Activated T-cell treated with anti-CD3 and anti-CD28 coated beads, Interleukin-2, amount 50 U/mL, for 4 hours (primary cell): Measurements from ENCODE around the gene PAPPA2. TPM values are rescaled to one million over a fixed set of nuclear protein-coding genes. Genes with fewer than 3 reads are reported as not detected.

Source experiments
- ATAC-seq, 2 donors: fragments of 200-7000 bp; cut with Tn5 transposase; one replicate each; pipeline ENCODE4 v1.10.0; 2021
- DNase-seq: peaks from one replicate; pipeline ENCODE4 v3.0.0-alpha.2; 2020
- H3K27me3 Mint-ChIP-seq: one replicate; pipeline ENCODE4 v1.8.0; 2021; ENCODE audit warnings: low read depth, mixed read lengths
- H3K36me3 Mint-ChIP-seq: one replicate; pipeline ENCODE4 v1.8.0; 2022; ENCODE audit warnings: mixed read lengths; ENCODE audit not compliant: insufficient read depth
- H3K4me1 Mint-ChIP-seq: one replicate; pipeline ENCODE4 v1.8.0; 2021; ENCODE audit warnings: low read depth, mixed read lengths
- H3K4me3 Mint-ChIP-seq: one replicate; pipeline ENCODE4 v1.8.0; 2021; ENCODE audit warnings: mild to moderate bottlenecking, moderate library complexity, mixed read lengths
- H3K9me3 Mint-ChIP-seq: one replicate; pipeline ENCODE4 v1.8.0; 2021; ENCODE audit warnings: mixed read lengths
- total RNA-seq, 3 donors: library from RNA; stranded (reverse); gene quantifications; one replicate each; pipeline ENCODE4 v1.2.1, GENCODE V29; 2021

PAPPA2 gene
- total RNA-seq, 3 donors from 2014 or later: 0.05 TPM; not detected in 2

DNA sequence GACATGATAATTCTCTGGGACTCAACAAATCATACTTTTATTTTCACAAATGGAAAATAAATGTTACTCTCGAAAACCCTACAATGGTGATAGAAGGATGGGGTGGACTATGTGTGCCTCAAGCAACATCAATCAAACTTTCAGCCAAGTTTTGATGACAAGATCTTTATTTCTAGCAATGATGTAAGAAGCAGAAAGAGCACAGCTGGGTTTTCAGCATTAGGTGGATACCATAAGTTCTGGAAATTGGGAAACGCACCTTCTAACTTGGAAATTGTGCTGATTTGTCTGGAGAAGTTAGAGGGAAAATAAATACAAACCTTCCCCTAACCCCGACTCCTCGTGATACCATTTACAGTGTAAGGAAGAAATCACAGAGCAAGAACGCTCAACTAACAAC, 320.3 kb downstream of the PAPPA2 start:
- DNase-seq (no peak), ATAC-seq (no peak)
- H3K36me3 Mint-ChIP-seq: no peaks in the 10 kb centered on the region
- H3K9me3 Mint-ChIP-seq: no peaks in the 10 kb centered on the region
- H3K4me1 Mint-ChIP-seq: no peaks in the 10 kb centered on the region
- H3K4me3 Mint-ChIP-seq: no peak overlapping the region
- H3K27me3 Mint-ChIP-seq: no peaks in the 10 kb centered on the region

DNA sequence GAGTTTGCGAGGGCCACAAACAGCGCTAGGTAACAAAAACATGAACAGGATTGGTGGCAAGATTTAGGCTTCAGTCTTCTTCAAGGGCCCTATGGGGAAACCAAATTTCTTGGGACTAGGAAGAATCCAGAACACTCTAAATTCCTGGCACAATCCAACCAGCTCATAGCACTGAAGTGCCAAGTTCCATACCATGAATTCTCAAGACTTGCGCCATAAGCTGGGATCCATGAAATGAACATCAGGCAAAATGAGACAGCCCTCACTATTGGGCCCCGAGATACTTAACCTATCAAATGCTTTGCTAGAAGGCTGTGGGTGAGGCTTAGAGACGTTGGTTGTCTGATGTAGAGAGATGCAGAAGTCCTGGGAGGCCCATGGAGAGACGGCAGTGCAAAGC, 322.1 kb downstream of the PAPPA2 start:
- no peak for DNase-seq
- Mint-ChIP-seq H3K36me3 (no peaks in the 10 kb centered on the region), H3K27me3 (no peaks in the 10 kb centered on the region), H3K4me3 (no peak overlapping the region), H3K4me1 (no peaks in the 10 kb centered on the region), H3K9me3 (no peaks in the 10 kb centered on the region)
- no peak for ATAC-seq

DNA sequence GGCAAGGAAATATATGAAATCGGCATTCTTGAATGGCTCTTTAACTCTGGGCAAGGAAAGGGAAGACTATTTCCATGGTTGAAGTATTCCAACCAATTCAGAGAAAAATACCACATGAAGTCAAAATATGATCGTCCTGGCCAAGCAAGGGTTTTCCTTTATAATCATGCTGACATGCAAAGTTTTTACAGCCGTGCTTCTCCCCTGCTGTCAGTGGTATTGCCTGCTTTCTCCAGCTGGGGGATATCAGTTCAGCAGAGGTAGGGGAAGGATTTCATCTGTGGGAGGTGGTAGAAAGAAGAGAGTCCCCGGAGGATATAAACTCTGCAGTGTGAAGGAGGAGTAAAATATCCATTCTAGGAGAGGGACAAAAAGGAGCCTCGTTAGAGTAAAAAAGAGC, 322.8 kb downstream of the PAPPA2 start:
- no peaks in the 10 kb centered on the region for H3K27me3 Mint-ChIP-seq
- no peaks in the 10 kb centered on the region for H3K9me3 Mint-ChIP-seq
- no peak for DNase-seq
- no peak for ATAC-seq
- H3K4me1 Mint-ChIP-seq: no peaks in the 10 kb centered on the region
- H3K36me3 Mint-ChIP-seq: no peaks in the 10 kb centered on the region
- no peak overlapping the region for H3K4me3 Mint-ChIP-seq

DNA sequence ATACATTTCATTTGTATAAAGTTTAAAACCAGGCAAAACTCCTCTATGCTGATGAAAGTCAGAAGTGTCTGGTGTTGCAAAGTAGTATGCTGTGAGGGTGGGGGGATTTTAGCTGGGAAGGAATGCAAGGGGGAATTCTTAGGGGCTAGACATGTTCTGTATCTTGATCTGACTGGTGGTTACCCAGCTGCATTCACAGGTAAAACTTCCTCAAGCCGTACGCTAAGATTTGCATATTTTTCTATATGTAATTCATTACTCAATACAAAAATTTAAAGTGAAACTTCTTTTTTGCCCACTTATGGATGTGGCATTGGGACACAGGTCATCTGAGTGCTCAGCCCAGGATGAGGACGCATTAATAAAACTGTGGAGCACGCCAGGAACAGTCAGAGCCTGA, 323.3 kb downstream of the PAPPA2 start:
- Mint-ChIP-seq H3K27me3 (no peaks in the 10 kb centered on the region), H3K4me3 (no peak overlapping the region), H3K36me3 (no peaks in the 10 kb centered on the region), H3K9me3 (no peaks in the 10 kb centered on the region), H3K4me1 (no peaks in the 10 kb centered on the region)
- DNase-seq (no peak), ATAC-seq (no peak)

DNA sequence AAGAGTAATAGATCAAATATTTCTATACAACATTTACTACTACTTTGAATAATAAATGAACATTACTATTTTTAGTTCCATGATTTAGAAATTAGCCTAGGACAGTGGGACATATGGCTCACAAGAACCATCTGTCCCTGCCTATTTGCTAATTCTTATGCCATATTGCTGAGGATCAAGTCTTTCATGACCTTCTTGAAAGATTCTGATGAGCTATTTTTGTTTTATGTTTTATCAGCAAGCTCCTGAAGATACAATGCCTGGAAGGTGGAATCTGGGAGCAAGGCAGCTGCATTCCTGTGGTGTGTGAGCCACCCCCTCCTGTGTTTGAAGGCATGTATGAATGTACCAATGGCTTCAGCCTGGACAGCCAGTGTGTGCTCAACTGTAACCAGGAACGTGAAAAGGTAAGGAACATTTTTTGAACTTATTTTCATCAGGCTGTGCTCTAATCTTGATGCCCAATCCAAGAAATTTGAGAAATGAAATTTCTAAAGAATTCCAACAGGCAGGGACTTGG, 326.7 kb downstream of the PAPPA2 start:
- no peaks in the 10 kb centered on the region for H3K27me3 Mint-ChIP-seq
- ATAC-seq: no peak

DNA sequence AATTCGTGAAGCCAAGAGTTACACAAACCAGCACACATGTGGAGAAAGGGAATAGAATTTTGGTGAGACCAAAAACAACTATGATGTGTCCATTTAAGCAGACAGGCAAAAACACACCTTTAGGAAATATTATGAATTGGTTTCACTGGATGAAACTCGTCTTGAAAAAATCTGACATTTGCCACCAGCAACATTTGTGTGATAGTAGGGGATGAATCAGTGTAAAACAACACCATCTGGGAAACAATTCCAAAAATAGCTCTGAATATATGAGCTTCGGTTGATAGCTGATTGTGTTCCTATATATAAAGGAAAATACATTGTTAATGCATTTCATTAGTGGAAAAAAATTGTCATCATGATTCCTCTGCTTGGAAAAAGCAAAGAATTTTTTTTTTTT, 327.8 kb downstream of the PAPPA2 start:
- no peak for DNase-seq
- H3K4me3 Mint-ChIP-seq: no peak overlapping the region
- no peak for ATAC-seq
- no peaks in the 10 kb centered on the region for H3K9me3 Mint-ChIP-seq
- no peaks in the 10 kb centered on the region for H3K4me1 Mint-ChIP-seq
- H3K36me3 Mint-ChIP-seq: no peaks in the 10 kb centered on the region
- H3K27me3 Mint-ChIP-seq: no peaks in the 10 kb centered on the region

More for the DNA sequence above, 326.7 kb downstream of the PAPPA2 start:
- Mint-ChIP-seq H3K4me3 (no peak overlapping the region), H3K9me3 (no peaks in the 10 kb centered on the region), H3K36me3 (no peaks in the 10 kb centered on the region), H3K4me1 (no peaks in the 10 kb centered on the region)
- no peak for DNase-seq

DNA sequence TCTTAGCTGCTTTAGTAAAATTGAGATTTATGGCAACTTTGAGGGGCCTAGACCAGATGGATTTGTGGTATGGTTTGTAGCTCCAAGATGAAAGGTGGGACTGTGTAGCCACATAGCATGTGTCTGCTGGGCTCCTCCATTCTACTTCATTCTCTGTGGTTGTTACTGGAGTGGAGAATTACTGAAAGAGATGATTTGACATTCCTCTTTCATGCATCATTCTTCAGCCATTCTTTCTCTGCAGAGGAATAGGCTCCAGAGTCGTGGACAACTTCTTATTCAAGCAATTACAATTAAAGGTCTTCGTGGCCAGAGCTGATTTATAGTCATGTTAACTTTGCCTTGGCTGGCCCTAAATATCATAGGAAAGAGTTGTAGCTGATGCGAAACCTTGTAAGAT, 328.9 kb downstream of the PAPPA2 start:
- no peaks in the 10 kb centered on the region for H3K4me1 Mint-ChIP-seq
- H3K36me3 Mint-ChIP-seq: no peaks in the 10 kb centered on the region
- H3K27me3 Mint-ChIP-seq: no peaks in the 10 kb centered on the region
- ATAC-seq (no peak), DNase-seq (no peak)
- no peak overlapping the region for H3K4me3 Mint-ChIP-seq
- H3K9me3 Mint-ChIP-seq: no peaks in the 10 kb centered on the region

DNA sequence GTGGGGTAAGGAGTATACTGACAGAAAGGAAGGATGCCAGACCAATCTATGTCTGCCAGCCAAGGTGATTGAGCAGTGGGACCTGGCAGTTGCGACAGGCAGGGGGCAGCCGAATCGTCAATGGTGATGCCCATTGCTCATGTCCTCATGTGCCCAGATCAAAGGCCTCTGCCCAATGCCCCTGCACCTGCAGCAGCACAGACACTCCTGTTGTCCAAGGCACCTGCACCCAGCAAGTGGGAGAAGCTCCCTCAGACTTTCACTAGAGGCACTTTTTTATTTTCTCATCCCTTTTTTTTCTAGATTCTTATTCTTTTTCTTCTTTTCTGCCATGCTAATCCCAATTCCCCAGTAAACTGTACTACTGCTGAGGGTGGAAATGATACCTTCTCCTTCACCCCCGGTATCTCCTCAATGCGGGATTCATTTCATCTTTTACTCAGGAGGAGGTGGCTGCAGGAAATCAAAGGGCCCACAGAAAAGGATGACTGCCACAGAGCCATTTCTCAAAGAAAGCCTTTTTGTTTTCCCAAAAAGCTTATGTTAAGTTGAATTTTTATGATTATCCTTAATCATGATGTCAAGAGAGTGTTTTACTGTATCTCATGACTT, 332.0 kb downstream of the PAPPA2 start:
- DNase-seq (no peak), ATAC-seq (no peak)
- Mint-ChIP-seq H3K4me1 (no peaks in the 10 kb centered on the region), H3K27me3 (no peaks in the 10 kb centered on the region), H3K4me3 (no peak overlapping the region), H3K36me3 (no peaks in the 10 kb centered on the region), H3K9me3 (no peaks in the 10 kb centered on the region)

DNA sequence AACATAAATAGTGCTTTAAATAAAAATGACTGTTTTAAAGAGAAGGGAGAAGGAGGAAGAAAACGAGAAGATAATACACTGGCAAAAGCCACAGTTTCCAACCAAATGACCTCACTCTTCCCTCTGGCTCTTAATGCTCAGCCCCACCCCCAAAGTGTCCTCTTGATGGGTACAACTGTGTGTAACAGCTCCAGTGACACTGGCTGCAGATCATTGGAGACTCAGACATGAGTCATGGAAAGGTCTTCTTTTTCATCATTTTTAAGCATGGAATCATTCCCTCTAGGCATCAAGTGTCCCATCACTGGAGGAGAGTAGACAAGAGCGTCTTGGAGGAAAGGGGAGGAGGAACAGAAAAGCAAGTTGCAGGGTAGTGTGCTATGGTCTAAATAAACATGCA, 333.0 kb downstream of the PAPPA2 start:
- ATAC-seq: no peak
- no peak for DNase-seq
- Mint-ChIP-seq H3K9me3 (no peaks in the 10 kb centered on the region), H3K4me1 (no peaks in the 10 kb centered on the region), H3K4me3 (no peak overlapping the region), H3K27me3 (no peaks in the 10 kb centered on the region), H3K36me3 (no peaks in the 10 kb centered on the region)

DNA sequence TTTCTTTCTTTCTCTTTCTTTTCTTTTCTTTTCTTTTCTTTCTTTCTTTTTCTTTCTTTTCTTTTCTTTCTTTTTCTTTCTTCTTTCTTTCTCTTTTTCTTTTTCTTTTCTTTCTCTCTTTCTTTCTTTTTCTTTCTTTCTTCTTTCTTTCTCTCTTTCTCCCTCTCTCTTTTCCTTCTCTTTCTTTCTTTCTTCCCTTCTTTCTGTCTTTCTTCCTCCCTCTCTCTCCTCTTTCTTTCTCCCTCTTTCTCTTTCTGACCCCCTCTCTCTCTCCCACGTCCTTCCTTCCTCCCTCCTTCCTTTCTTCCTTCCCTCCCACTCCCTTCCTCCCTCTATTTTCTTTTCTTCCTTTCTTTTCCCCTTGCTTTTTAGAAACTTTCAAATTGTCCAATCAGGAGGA, 333.6 kb downstream of the PAPPA2 start:
- ATAC-seq: no peak

DNA sequence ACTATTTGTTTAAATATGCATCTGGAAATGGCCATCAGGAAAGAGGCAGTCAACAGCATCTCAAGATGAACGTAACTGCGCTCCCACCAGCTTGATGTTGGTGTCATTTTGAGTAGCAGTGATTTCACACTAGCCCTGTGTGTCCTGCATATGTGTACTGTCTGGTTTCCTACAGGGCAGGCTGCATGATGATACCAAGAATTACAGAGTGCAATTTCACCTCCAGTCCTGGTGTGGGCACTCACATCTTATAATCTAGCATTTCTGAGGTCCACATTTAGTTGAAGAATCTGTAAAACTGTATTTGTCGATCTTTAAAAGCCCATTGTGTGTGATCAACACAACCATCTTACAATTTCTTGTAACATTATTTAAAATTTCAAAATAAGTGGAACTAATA, 336.4 kb downstream of the PAPPA2 start:
- no peaks in the 10 kb centered on the region for H3K27me3 Mint-ChIP-seq
- ATAC-seq (no peak), DNase-seq (no peak)
- no peaks in the 10 kb centered on the region for H3K9me3 Mint-ChIP-seq
- no peaks in the 10 kb centered on the region for H3K36me3 Mint-ChIP-seq
- H3K4me1 Mint-ChIP-seq: no peaks in the 10 kb centered on the region
- no peak overlapping the region for H3K4me3 Mint-ChIP-seq

More for the DNA sequence above, 333.6 kb downstream of the PAPPA2 start:
- H3K27me3 Mint-ChIP-seq: no peaks in the 10 kb centered on the region
- no peak for DNase-seq
- no peak overlapping the region for H3K4me3 Mint-ChIP-seq
- no peaks in the 10 kb centered on the region for H3K9me3 Mint-ChIP-seq
- no peaks in the 10 kb centered on the region for H3K4me1 Mint-ChIP-seq
- no peaks in the 10 kb centered on the region for H3K36me3 Mint-ChIP-seq

DNA sequence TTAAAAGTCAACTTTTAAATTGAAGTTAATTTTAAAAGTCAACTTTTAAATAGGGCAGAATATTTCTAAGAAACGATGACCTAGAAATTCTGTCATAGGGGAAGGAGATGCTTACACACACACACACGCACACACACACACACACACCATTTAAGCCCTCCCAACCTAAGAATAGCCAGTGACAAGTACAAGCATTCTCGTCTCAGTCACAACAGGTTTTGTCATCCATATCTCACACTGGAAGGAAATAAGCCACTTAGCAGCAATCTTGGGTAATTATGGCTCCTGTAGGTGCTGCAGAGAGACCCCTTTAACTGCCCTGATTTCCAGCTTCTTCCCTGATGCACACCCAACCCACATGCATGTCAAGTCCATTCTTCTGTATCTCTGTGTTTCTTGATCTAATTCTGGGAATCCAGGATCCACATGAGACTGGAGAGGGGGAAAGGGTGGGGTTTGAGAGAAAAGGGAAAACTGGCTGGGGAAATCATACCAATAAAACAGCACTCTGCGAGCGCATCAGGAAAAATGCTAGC, 338.1 kb downstream of the PAPPA2 start:
- ATAC-seq (no peak), DNase-seq (no peak)
- Mint-ChIP-seq H3K27me3 (no peaks in the 10 kb centered on the region), H3K4me1 (no peaks in the 10 kb centered on the region), H3K9me3 (no peaks in the 10 kb centered on the region), H3K4me3 (no peak overlapping the region), H3K36me3 (no peaks in the 10 kb centered on the region)

DNA sequence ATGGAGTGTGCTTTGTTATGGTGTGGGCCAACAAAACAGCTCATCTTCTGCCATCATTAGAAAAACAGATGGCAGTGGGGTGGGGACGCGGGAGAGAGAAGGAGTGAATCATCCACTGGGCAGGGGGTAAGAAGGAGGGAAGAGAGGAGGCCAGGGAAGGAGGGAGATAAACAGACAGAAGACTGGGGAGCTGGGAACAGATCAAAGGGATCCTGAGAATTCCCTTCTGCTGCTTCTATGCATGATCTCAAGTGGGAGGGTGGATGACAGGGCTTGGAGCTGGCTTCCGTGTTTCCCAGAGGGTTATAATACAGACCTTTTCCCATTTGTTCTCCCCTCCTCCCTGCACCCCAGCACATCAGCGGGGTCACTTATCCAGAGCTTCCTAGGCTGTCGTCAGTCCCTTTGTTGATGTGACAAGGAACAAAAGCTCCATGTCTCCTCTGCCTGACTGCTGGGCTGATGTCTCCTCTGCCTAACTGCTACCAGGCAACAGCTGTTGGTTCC, 338.6 kb downstream of the PAPPA2 start:
- no peak for DNase-seq
- no peaks in the 10 kb centered on the region for H3K36me3 Mint-ChIP-seq
- no peaks in the 10 kb centered on the region for H3K4me1 Mint-ChIP-seq

DNA sequence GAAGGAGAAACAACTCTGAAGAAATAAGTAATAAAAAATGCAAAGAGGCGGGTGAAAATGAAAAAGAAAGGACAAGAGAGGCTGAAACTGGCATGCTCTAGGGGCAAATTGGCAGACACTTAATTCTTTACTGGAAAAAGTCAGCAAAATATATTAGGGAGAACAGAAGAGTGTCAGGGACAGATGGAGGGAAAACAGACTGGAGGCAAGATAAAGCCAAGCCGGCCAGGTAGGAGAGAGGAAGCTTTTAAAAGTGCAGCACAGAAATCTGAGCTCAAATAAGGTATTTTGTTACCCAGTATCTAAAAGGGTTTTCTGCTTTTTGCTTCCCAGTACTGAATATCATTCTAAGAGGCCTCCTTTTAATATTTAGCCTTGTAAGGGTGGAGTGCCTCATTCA, 339.3 kb downstream of the PAPPA2 start:
- ATAC-seq: no peak
- Mint-ChIP-seq H3K4me1 (no peaks in the 10 kb centered on the region), H3K36me3 (no peaks in the 10 kb centered on the region), H3K9me3 (no peaks in the 10 kb centered on the region), H3K4me3 (no peak overlapping the region), H3K27me3 (no peaks in the 10 kb centered on the region)
- DNase-seq: no peak

More for the DNA sequence above, 338.6 kb downstream of the PAPPA2 start:
- Mint-ChIP-seq H3K9me3 (no peaks in the 10 kb centered on the region), H3K27me3 (no peaks in the 10 kb centered on the region), H3K4me3 (no peak overlapping the region)
- ATAC-seq: no peak

DNA sequence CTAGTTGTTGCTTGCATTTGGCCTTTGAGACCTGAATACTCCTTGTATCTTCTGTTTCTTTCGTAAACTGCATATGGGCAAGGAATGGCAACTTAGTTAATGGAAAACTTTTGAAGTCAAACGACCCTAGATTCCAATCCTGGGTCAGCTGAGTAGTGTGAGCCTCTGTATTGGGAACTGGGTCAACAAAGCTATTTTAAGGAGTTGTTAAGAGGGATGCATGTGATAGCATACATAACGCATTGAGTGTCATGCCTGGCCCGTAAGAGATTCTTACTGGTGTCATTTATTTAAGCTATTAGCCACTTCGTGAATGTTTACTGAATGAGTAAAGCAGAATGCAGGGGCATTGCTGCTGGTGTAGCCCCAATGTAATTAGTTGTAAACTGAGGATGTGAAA, 340.1 kb downstream of the PAPPA2 start:
- H3K36me3 Mint-ChIP-seq: no peaks in the 10 kb centered on the region
- H3K27me3 Mint-ChIP-seq: no peaks in the 10 kb centered on the region
- H3K9me3 Mint-ChIP-seq: no peaks in the 10 kb centered on the region
- H3K4me1 Mint-ChIP-seq: no peaks in the 10 kb centered on the region
- DNase-seq (no peak), ATAC-seq (no peak)
- no peak overlapping the region for H3K4me3 Mint-ChIP-seq
